OCI-LY3 (cell line): ENCODE measurements around the gene TMEM258.

Source experiments
- H2AFZ ChIP-seq: fragments of 200-600, 300-600 bp; shearing (Covaris generic); 2 replicates; pipeline ENCODE4 v1.6.0; 2014; ENCODE audit warnings: antibody characterized with exemption, low read depth, low read length
- H3K27ac ChIP-seq: fragments of 200-600, 300-600 bp; sonication (generic); 2 replicates; pipeline ENCODE4 v1.5.1; 2014; ENCODE audit warnings: mild to moderate bottlenecking, low read length, moderate library complexity, mixed read lengths
- H3K27me3 ChIP-seq: fragments of 200-600, 300-600 bp; sonication (generic); 2 replicates; pipeline ENCODE4 v1.6.1; 2014; ENCODE audit warnings: low read depth, low read length, mixed read lengths
- H3K36me3 ChIP-seq: fragments of 200-600, 300-600 bp; sonication (generic); replicated peaks from 2 replicates; pipeline ENCODE3; 2014; ENCODE audit warnings: low read depth, low read length, mixed read lengths
- H3K4me1 ChIP-seq: fragments of 300-600, 200-600 bp; sonication (generic); 2 replicates; pipeline ENCODE4 v1.6.1; 2014; ENCODE audit warnings: low read length, mixed read lengths
- H3K4me2 ChIP-seq: fragments of 200-600, 300-600 bp; sonication (generic); 2 replicates; pipeline ENCODE4 v1.6.1; 2014; ENCODE audit warnings: low read length, mixed read lengths
- H3K4me3 ChIP-seq: fragments of 300-600, 200-600 bp; sonication (generic); 2 replicates; pipeline ENCODE4 v1.5.1; 2014; ENCODE audit warnings: antibody characterized with exemption, mild to moderate bottlenecking, low read length, moderate library complexity
- H3K79me2 ChIP-seq: fragments of 300-600, 200-600 bp; shearing (Covaris generic); 2 replicates; pipeline ENCODE4 v1.6.1; 2014; ENCODE audit warnings: mild to moderate bottlenecking, low read length, mixed read lengths
- H3K9ac ChIP-seq: fragments of 300-600, 200-600 bp; shearing (Covaris generic); 2 replicates; pipeline ENCODE4 v1.6.0; 2014; ENCODE audit warnings: mild to moderate bottlenecking, low read length, moderate library complexity
- H3K9me3 ChIP-seq: fragments of 200-600, 300-600 bp; shearing (Covaris generic); 2 replicates; pipeline ENCODE4 v1.6.1; 2014; ENCODE audit warnings: low read length, mixed read lengths; ENCODE audit not compliant: insufficient read depth
- H4K20me1 ChIP-seq: fragments of 200-600, 300-600 bp; sonication (generic); 2 replicates; pipeline ENCODE4 v1.6.1; 2016; ENCODE audit warnings: low read length, mixed read lengths; ENCODE audit not compliant: insufficient read depth
- CTCF ChIP-seq: fragments of 200-600, 300-600 bp; sonication (generic); IDR thresholded peaks from 2 replicates; pipeline ENCODE4 v1.5.1; 2014; ENCODE audit warnings: antibody characterized with exemption, low read length, low read depth
- EZH2phosphoT487 ChIP-seq: fragments of 200-600 bp; shearing (Covaris generic); IDR thresholded peaks from 2 replicates; pipeline ENCODE4 v1.6.1; 2018; ENCODE audit warnings: antibody characterized with exemption, mixed run types, low read depth

The TMEM258 gene

GRCh38 chr11:61765550-61766253 lies 26.7 kb downstream of the TMEM258 start:
- H2AFZ ChIP-seq = no peak overlapping the region
- H3K79me2 ChIP-seq = no peaks in the 10 kb centered on the region
- H4K20me1 ChIP-seq = no peaks in the 10 kb centered on the region
- no peaks in the 10 kb centered on the region for H3K36me3 ChIP-seq
- H3K9ac ChIP-seq = no peak overlapping the region
- H3K4me2 ChIP-seq = no peak overlapping the region
- peaks cover 3% of the 10 kb centered on the region; the same call in 1 of the 2 replicates for H3K27me3 ChIP-seq
- no peaks in the 10 kb centered on the region; the same call in 1 of the 2 replicates for H3K4me1 ChIP-seq
- TF ChIP-seq EZH2phosphoT487 (no peak), CTCF (no peak)
- no peak overlapping the region for H3K27ac ChIP-seq
- H3K9me3 ChIP-seq = no peaks in the 10 kb centered on the region
- H3K4me3 ChIP-seq = no peak overlapping the region

- no peaks in the 10 kb centered on the region for H3K79me2 ChIP-seq
- no peak overlapping the region for H3K9ac ChIP-seq
- no peak overlapping the region for H3K27ac ChIP-seq
- no peak overlapping the region for H3K4me3 ChIP-seq
- TF ChIP-seq CTCF (no peak), EZH2phosphoT487 (no peak)
- H3K9me3 ChIP-seq = no peaks in the 10 kb centered on the region
- no peak overlapping the region for H3K4me2 ChIP-seq
- H3K36me3 ChIP-seq = no peaks in the 10 kb centered on the region
- no peak overlapping the region for H2AFZ ChIP-seq
- H4K20me1 ChIP-seq = no peaks in the 10 kb centered on the region
- H3K4me1 ChIP-seq = no peaks in the 10 kb centered on the region; the same call in 1 of the 2 replicates
- H3K27me3 ChIP-seq = peaks cover 3% of the 10 kb centered on the region; the same call in 1 of the 2 replicates
Measured at GRCh38 chr11:61764606-61765260, 27.7 kb downstream of the TMEM258 start.

- no peak overlapping the region for H2AFZ ChIP-seq
- no peaks in the 10 kb centered on the region for H3K36me3 ChIP-seq
- H3K4me3 ChIP-seq = no peak overlapping the region
- H3K4me1 ChIP-seq = no peaks in the 10 kb centered on the region; the same call in 1 of the 2 replicates
- no peak overlapping the region for H3K4me2 ChIP-seq
- no peaks in the 10 kb centered on the region for H4K20me1 ChIP-seq
- no peak overlapping the region for H3K27ac ChIP-seq
- H3K27me3 ChIP-seq = peaks cover 3% of the 10 kb centered on the region; the same call in 1 of the 2 replicates
- no peaks in the 10 kb centered on the region for H3K79me2 ChIP-seq
- no peak for TF ChIP-seq CTCF
- TF ChIP-seq EZH2phosphoT487 = no peak
- H3K9me3 ChIP-seq = no peaks in the 10 kb centered on the region
- H3K9ac ChIP-seq = no peak overlapping the region
Measured at GRCh38 chr11:61763930-61764605, 28.3 kb downstream of the TMEM258 start.

- no peaks in the 10 kb centered on the region for H3K9me3 ChIP-seq
- no peaks in the 10 kb centered on the region for H3K4me1 ChIP-seq
- H3K4me3 ChIP-seq = no peak overlapping the region
- H3K36me3 ChIP-seq = no peaks in the 10 kb centered on the region
- H3K27me3 ChIP-seq = peaks cover 3% of the 10 kb centered on the region; the same call in 1 of the 2 replicates
- H3K79me2 ChIP-seq = no peaks in the 10 kb centered on the region
- no peak overlapping the region for H3K4me2 ChIP-seq
- no peaks in the 10 kb centered on the region for H4K20me1 ChIP-seq
- no peak for TF ChIP-seq EZH2phosphoT487
- TF ChIP-seq CTCF = no peak
- H3K27ac ChIP-seq = no peak overlapping the region
- no peak overlapping the region for H3K9ac ChIP-seq
- no peak overlapping the region for H2AFZ ChIP-seq
Measured at GRCh38 chr11:61762798-61763197, 29.6 kb downstream of the TMEM258 start.
